Measurements from ENCODE around the gene EZH1. TPM values are rescaled to one million over a fixed set of nuclear protein-coding genes. Genes with fewer than 3 reads are reported as not detected.

Gene EZH1
- polyA plus RNA-seq, 5 donors = 27.1 to 51.7 (median 37.1) TPM

- DNase-seq = no peak
Measured at GRCh38 chr17:42723636-42724035, 21.2 kb downstream of the EZH1 start.

- peak; percentile 39 to 60 for DNase-seq
Measured at GRCh38 chr17:42720996-42721583, 23.8 kb downstream of the EZH1 start.

- DNase-seq = no peak
Measured at GRCh38 chr17:42709561-42709960, 35.3 kb downstream of the EZH1 start.

- no peak for DNase-seq
Measured at GRCh38 chr17:42708588-42708987, 36.3 kb downstream of the EZH1 start.

GRCh38 chr17:42706732-42707131, 38.1 kb downstream of the EZH1 start:
- no peak for DNase-seq

GRCh38 chr17:42704837-42705494, 39.9 kb downstream of the EZH1 start:
- no peak for DNase-seq

GRCh38 chr17:42704490-42704836, 40.4 kb downstream of the EZH1 start:
- no peak for DNase-seq

GRCh38 chr17:42702446-42702845, 42.4 kb downstream of the EZH1 start:
- no peak for DNase-seq

- no peak for DNase-seq
Measured at GRCh38 chr17:42700586-42701289, 44.1 kb downstream of the EZH1 start.

GRCh38 chr17:42699415-42699740, 45.5 kb downstream of the EZH1 start:
- DNase-seq = no peak

GRCh38 chr17:42698736-42699414, 46.0 kb downstream of the EZH1 start:
- DNase-seq = no peak

- DNase-seq = no peak
Measured at GRCh38 chr17:42697108-42697811, 47.6 kb downstream of the EZH1 start.

- no peak for DNase-seq
Measured at GRCh38 chr17:42695500-42695899, 49.3 kb downstream of the EZH1 start.

- no peak for DNase-seq
Measured at GRCh38 chr17:42694524-42694923, 50.3 kb downstream of the EZH1 start.

- no peak for DNase-seq
Measured at GRCh38 chr17:42692489-42692888, 52.4 kb downstream of the EZH1 start.

- DNase-seq = no peak
Measured at GRCh38 chr17:42691021-42691545, 53.8 kb downstream of the EZH1 start.

- DNase-seq = no peak
Measured at GRCh38 chr17:42690596-42690995, 54.2 kb downstream of the EZH1 start.

GRCh38 chr17:42687707-42688320, 57.0 kb downstream of the EZH1 start:
- DNase-seq = no peak

GRCh38 chr17:42686520-42687128, 58.2 kb downstream of the EZH1 start:
- DNase-seq = no peak

- no peak for DNase-seq
Measured at GRCh38 chr17:42685831-42686230, 59.0 kb downstream of the EZH1 start.

GRCh38 chr17:42684929-42685556, 59.8 kb downstream of the EZH1 start:
- no peak for DNase-seq
